ENCODE measurements around the gene MUS81. TPM values are rescaled to one million over a fixed set of nuclear protein-coding genes. Genes with fewer than 3 reads are reported as not detected.
A peak's percentile ranks its signal among the peaks of the same experiment; 100 is the strongest.

Gene MUS81
- total and polyA plus RNA-seq, 9 of the 15 experiments (the other 6 are each of a cell fraction or from before 2014, with no cell fraction given): 13.4 to 118 (median 53.7) TPM

- no peak for TF ChIP-seq ZNF592 (IDR thresholded peaks at IDR 0.05)
- TF ChIP-seq ZNF518B (CRISPR knock-in tag; IDR thresholded peaks at IDR 0.05): no peak
- TF ChIP-seq SMC3 (conservative IDR thresholded peaks at IDR 0.05; ENCODE audit: insufficient read depth, low read depth, low read length): no peak
- no peak for TF ChIP-seq PRDM10 (IDR thresholded peaks at IDR 0.05; ENCODE audit: partially characterized antibody)
- TF ChIP-seq HMGXB4 (CRISPR knock-in tag; IDR thresholded peaks at IDR 0.05): no peak
- TF ChIP-seq POLR2G (IDR thresholded peaks at IDR 0.05; ENCODE audit: low read depth, low read length): peak; percentile 78
- TF ChIP-seq ZNF41 (CRISPR knock-in tag; conservative IDR thresholded peaks at IDR 0.05): no peak
- no peak for TF ChIP-seq ZNF175 (CRISPR knock-in tag; IDR thresholded peaks at IDR 0.05; ENCODE audit: low read depth)
- no peak for TF ChIP-seq HINFP (tag; conservative IDR thresholded peaks at IDR 0.05; ENCODE audit: low read depth)
- no peak for TF ChIP-seq KAT7 (CRISPR knock-in tag; IDR thresholded peaks at IDR 0.05; ENCODE audit: borderline replicate concordance)
- no peak for TF ChIP-seq ZNF121 (CRISPR knock-in tag; conservative IDR thresholded peaks at IDR 0.05)
These were observed 7.9 kb downstream of the MUS81 start (continued) for GRCh38 chr11:65868076-65868667.
